ENCODE results near the gene TCEANC2.
"Not testable (repeated sequence)": the region's sequence is repeated elsewhere in the genome, so short reads cannot be mapped to it uniquely, and the experiment has no call there.

Gene TCEANC2

GRCh38 chr1:54052934-54053744 lies at the start of gene TCEANC2, which contains the start of gene TMEM59:
TSS of gene TCEANC2 (plus strand) at chr1:54053608. CDS start at chr1:54054423, 815 bp downstream.
TSS of gene TMEM59 (minus strand) at chr1:54053204. CDS start at chr1:54053188, 16 bp downstream.
- DNase-seq, result peak; percentile 98

DNA sequence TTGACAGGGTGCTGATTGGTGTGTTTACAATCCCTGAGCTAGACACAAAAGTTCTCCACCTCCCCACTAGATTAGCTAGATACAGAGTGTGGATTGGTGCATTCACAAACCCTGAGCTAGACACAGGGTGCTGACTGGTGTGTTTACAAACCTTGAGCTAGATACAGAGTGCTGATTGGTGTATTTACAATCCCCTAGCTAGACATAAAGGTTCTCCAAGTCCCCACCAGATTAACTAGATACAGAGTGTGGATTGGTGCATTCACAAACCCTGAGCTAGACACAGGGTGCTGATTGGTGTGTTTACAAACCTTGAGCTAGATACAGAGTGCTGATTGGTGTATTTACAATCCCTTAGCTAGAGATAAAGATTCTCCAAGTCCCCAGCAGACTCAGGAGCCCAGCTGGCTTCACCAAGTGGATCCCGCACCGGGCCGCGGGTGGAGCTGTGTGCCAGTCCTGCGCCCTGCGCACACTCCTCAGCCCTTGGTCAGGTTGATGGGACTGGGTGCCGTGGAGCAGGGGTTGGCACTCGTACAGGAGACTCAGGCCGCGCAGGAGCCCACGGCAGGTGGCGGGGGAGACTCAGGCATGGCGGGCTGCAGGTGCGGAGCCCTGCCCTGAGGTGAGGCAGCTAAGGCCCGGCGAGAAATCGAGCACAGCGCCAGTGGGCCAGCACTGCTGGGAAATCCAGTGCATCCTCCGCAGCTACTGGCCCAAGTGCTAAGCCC lies 49.5 kb upstream of the TCEANC2 start:
- DNase-seq, result not testable (repeated sequence)

DNA sequence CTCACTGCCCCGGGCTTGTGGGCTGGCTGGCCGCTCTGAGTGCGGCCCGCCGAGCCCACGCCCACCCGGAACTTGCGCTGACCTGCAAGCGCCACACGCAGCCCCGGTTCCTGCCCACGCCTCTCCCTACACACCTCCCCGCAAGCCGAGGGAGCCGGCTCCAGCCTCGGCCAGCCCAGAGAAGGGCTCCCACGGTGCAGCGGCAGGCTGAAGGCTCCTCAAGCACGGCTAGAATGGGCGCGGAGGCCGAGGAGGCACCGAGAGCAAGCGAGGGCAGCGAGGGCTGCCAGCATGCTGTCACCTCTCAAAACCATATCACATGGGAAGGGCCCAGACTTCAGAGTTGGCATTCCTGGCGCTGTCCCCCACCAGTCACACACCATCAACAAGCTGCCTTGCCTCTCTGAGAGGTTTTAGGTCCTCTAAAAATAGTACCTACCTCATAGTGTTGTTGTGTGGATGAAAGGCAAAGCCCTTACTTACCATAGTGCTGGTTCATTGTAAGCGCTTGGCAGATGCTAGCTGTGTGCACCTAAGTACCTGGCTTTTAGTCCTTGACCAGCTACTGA lies 48.8 kb upstream of the TCEANC2 start:
- DNase-seq, result no peak

DNA sequence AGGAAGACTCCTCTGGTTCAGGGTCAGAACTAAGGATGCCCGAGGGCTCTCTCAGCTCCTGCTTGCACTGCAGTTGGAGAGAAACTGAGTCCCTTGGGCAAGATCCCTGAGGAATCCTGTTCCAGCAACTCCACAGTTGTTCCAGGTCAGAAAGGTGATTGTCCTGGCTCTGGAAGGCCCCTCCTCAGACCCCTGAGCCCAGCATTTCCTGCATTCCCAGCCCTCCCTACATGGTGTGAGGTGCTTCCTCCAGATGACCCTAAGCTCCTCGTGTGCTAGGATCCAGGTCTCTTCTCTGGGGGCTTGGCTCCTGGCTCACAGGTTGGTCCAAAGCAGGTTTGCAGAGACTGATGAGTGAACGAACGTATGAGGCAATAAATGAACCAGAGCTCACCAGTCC lies 46.9 kb upstream of the TCEANC2 start:
- DNase-seq, result no peak

- DNase-seq, result no peak
Observed at GRCh38 chr1:54007613-54008012, 45.8 kb upstream of the TCEANC2 start.

- DNase-seq, result no peak
Observed at GRCh38 chr1:54008876-54009275, 44.5 kb upstream of the TCEANC2 start.

DNA sequence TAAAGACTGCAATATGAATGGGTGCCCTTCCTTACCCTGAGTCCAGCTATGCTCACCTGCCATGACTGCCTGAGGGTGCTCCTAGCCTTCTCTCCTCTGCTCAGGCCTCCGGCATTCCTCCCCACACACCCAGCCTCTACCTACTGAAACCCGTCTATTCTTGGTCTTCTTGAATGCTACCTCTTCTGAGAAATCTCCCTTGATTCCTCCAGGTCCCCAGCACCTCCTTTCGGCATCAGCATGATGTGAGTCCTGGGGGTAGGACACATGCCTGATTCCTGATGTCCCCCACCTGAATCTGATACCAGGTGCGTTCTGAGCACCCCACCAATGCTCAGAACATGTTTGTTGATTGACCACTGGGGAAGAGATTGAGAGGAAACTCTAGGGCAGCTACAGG lies 44.0 kb upstream of the TCEANC2 start:
- no peak for DNase-seq

DNA sequence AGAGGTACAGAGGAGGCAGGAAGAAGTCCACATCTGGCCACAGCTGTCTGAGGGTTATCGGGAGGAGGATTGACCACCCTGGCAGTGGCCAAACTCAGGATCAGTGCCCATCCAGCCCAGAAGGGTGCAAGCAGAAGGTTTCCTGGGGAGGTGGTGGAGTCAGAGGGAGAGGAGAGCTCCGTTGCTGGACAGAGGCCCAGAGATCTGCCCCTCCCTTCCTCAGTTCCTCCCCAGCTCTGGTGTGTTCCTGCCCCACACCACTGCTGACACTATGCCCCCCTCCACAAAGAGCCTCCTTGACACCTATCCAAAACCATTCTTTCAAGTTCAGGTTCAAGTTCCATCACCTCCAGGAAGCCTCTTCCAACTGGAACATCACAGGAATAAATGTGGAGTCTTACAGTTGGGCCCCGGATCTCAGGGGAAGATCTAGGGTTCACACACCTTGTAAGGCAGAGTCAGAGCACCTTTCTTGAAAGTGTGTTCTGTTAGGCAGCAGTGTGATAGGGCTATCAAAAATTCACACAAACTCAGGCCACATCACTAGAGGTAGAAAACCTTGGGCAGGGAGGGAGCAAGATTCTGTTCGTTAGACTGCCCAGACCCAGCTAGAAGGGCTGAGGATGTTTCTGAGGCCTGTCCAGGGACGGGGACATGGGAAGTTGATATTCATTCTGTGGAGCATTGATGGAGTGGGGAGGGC lies 42.8 kb upstream of the TCEANC2 start:
- DNase-seq, result no peak

GRCh38 chr1:54011316-54012007 lies 41.9 kb upstream of the TCEANC2 start:
- DNase-seq, result no peak

DNA sequence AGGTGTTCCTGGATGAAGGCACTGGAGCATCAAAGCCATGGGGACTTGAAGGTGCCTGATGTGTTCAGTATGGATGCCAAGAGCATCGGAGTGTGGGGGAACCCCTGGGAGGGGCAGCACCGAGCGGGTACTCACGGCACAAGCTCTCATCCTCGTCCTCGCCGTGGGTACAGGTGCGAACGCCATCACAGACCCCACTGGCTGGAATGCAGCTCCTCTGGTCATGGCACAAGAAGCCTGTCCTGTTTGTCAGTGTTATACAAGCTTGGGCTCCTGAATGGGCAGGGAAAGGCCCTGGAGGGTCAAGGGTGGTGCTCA lies 41.4 kb upstream of the TCEANC2 start:
- DNase-seq, result no peak

DNA sequence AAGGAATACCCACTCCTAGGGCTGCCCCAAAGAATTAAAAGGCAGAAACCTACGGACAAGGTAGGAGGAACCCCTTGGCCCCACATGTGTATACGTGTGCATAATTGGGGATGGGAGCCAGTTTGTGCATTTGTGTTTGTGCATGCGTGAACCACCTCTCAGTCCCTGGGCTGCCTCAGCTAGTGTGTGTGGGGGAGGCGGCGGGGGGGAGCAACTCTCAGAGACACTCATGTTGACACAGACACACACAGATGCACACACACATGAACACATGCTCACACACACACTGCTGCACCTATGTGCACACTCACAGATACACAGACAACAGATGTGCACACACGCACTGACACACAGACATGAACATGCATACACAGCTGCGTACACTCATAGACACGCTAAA lies 40.5 kb upstream of the TCEANC2 start:
- no peak for DNase-seq

DNA sequence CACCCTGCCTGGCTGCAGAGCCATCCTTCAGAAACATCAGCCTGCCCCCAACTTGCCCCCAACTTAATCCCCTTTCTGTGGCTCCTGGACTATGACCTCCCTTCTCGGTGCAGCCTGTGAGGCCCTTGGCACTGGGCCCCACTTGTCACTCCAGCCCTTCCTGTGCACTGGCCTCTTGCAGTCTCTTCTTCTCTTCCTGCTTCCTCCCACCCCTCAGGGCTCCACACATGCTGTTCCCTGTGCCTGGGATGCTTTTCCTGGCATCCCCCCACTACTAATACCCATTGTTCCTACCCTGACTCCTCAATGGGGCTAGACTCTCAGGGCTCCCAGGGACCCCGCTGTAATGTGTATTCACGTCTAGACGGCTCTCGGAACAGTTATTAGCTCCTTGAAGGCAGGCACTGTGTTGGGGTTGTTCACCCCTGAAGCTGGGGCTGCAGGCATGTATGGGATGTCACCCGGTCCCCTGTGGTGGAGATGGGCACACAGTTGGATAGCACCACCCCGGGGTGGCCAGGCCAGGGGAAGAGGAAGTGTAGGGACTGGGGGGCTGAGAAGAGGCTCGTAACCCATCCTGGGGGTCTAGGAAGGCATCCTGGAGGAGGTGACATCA lies 39.9 kb upstream of the TCEANC2 start:
- no peak for DNase-seq

DNA sequence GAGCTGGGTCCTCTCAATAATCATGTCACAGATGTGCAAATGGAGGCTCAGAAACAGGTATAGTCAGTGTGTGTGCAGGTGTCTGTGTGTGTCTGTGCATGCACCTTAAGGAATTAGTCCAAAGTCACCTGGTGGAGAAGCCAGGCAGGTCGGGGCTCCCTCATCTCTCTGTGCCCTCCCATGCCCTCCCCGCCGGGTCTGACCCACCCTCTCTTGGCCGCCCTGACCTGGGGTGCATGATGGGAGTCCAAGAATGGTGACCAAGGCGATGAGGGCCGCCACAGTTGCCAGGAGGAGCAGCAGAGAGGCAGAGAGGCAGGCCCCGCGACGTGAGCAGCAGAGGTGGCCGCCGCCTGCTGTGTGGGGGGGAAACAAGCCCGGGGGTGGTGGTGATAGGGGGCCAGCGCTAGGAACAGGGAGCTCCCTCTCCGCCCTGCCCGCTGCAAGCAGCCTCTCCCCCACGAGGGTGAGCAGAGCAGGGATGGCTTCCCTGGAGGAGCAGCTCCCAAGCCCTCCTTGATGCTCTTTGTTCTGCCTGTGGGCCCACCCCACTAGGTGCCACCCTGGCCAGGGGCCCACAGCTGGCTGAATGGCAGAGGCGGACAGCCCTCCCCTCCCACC lies 39.3 kb upstream of the TCEANC2 start:
- DNase-seq, result no peak

DNA sequence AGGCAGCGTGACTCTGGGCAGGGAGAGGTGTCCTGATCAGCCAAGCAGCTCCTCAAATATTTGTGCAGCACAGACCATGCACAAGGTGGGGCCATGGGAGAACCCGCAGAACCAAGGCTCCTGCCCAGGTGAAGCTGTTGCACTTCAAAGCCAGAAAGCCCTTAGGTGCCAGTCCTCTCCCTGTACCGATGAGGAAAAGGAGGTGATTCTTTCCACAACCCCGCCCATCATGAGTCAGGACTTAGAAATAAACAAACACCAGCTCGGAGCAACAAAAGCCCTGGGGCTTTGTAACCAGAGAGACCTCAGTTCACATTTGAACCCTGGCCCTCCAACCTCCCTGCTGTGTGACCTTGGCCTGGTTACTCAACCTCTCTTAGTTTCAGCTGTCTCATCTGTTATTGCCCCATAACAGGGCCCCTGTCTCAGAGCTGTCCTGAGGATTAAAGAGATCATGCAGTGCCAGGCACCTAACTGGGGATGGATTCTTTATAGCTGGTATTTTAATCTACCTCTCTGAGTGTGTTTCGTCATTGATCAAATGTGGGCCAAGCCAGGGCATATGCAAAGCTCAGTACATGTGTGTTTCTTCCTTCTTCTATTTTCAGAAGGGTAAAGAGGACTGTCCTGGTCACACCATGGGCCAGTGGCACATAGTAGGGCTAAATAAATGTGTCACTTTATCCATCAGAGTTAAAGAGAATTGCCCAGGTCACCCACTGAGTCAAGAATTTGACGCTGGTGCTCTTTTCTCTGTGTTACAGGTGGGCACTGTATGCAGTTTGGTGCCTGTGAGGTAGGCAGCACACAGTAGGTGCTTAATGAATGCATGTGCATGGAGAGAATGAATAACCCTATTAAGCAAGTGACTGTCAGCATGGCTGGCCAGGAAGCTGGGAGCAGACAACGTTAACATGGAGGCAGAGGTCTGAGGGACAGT lies 36.8 kb upstream of the TCEANC2 start:
- no peak for DNase-seq

GRCh38 chr1:54017979-54018378 lies 35.4 kb upstream of the TCEANC2 start, which contains the start of gene LDLRAD1:
TSS of gene LDLRAD1 (minus strand) at chr1:54018186. CDS start at chr1:54018112, 74 bp downstream.
- no peak for DNase-seq

GRCh38 chr1:54018635-54019034 lies 34.8 kb upstream of the TCEANC2 start:
- no peak for DNase-seq

- DNase-seq, result not testable (repeated sequence)
Observed at GRCh38 chr1:54019562-54020176, 33.7 kb upstream of the TCEANC2 start.

GRCh38 chr1:54024358-54024757 lies 29.1 kb upstream of the TCEANC2 start:
- DNase-seq, result no peak

GRCh38 chr1:54024811-54025210 lies 28.6 kb upstream of the TCEANC2 start:
- not testable (repeated sequence) for DNase-seq

- DNase-seq, result no peak
Observed at GRCh38 chr1:54027848-54028247, 25.6 kb upstream of the TCEANC2 start.
